Fibroblast of lung (primary cell): ENCODE results near the gene MTMR1.

Experiments used
- EZH2 ChIP-seq: IDR thresholded peaks from 2 replicates; pipeline ENCODE4 v1.5.1; 2012; ENCODE audit warnings: low read length, control low read depth, mild to moderate bottlenecking; ENCODE audit errors: missing control alignments
- TF ChIP-seq, protein P1 (sequence below), 2 donors: IDR thresholded peaks in 1 of 2; conservative IDR thresholded peaks in 1 of 2; 1 replicate in 1 of 2; 2 replicates in 1 of 2; pipeline ENCODE4 v1.5.1; 2011 to 2012; ENCODE audit warnings: low read length in 2 of 2, control low read depth in 1 of 2, inconsistent platforms in 1 of 2, low read depth in 1 of 2, mild to moderate bottlenecking in 1 of 2

DNA sequence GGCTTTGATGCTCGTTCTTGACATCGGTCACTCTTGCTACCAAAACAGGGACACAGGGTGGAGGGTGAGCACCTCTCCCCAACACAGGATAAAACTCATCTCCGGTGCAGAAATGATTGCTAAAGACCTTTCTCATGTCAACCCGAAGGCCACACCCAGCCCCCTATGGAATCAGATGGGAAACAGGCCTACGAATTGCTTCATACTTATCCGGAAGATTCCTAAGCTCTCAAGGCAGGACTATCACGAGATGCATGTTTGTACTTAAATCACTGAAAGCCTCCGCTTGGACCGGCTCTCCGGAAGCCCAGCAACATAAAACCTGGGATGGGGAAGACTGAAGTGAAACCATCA, 74.9 kb downstream of the MTMR1 start:
- TF ChIP-seq, protein P1, sequence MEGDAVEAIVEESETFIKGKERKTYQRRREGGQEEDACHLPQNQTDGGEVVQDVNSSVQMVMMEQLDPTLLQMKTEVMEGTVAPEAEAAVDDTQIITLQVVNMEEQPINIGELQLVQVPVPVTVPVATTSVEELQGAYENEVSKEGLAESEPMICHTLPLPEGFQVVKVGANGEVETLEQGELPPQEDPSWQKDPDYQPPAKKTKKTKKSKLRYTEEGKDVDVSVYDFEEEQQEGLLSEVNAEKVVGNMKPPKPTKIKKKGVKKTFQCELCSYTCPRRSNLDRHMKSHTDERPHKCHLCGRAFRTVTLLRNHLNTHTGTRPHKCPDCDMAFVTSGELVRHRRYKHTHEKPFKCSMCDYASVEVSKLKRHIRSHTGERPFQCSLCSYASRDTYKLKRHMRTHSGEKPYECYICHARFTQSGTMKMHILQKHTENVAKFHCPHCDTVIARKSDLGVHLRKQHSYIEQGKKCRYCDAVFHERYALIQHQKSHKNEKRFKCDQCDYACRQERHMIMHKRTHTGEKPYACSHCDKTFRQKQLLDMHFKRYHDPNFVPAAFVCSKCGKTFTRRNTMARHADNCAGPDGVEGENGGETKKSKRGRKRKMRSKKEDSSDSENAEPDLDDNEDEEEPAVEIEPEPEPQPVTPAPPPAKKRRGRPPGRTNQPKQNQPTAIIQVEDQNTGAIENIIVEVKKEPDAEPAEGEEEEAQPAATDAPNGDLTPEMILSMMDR (conservative IDR thresholded peaks at IDR 0.05 in 1 of 2, IDR thresholded peaks at IDR 0.05 in 1 of 2; ENCODE audit: low read depth in 1 of 2, low read length in 2 of 2) = no peak
- no peak for TF ChIP-seq EZH2
